Ovary (tissue), 9 donors: ENCODE results near the gene C4orf54. TPM values are rescaled to one million over a fixed set of nuclear protein-coding genes. Genes with fewer than 3 reads are reported as not detected.

Source experiments
- DNase-seq, 5 donors: peaks; one replicate each; pipeline ENCODE4 v3.0.0-alpha.2; 2019 to 2020
- H3K27ac ChIP-seq, 2 donors: fragments of 200-600 bp; one replicate each; pipeline versions ENCODE4 v1.5.1 to v1.8.0; 2019 to 2022
- H3K27me3 ChIP-seq: fragments of 200-600 bp; one replicate; pipeline ENCODE4 v1.8.0; 2022
- H3K36me3 ChIP-seq: fragments of 200-600 bp; sonication (generic); one replicate; pipeline ENCODE4 v1.5.1; 2019
- H3K4me1 ChIP-seq: one replicate; pipeline ENCODE4 v1.8.1; 2013; ENCODE audit warnings: mild to moderate bottlenecking, moderate library complexity; ENCODE audit not compliant: insufficient read depth
- H3K4me3 ChIP-seq: fragments of 200-600 bp; sonication (generic); one replicate; pipeline ENCODE4 v1.5.1; 2017
- H3K9me3 ChIP-seq, 2 donors: fragments of 200-600 bp in 1 of 2; sonication (generic) in 1 of 2; one replicate each; pipeline versions ENCODE4 v1.5.1 to v1.8.1; 2013 to 2019; ENCODE audit warnings: mild to moderate bottlenecking in 1 of 2, moderate library complexity in 1 of 2
- EP300 ChIP-seq: sonication (generic); formaldehyde crosslinking; IDR thresholded peaks from one replicate; pipeline ENCODE4 v1.6.1; 2017; ENCODE audit warnings: antibody characterized with exemption
- POLR2A ChIP-seq: fragments of 450-650 bp; IDR thresholded peaks from one replicate; pipeline ENCODE4 v1.6.1; 2017; ENCODE audit warnings: antibody characterized with exemption, mild to moderate bottlenecking, moderate library complexity
- WGBS, 3 donors: extraction: QIAGEN DNeasy Blood & Tissue Kit in 1 of 3; methylation state at CpG; one replicate each; pipeline versions ENCODE4 v1.1.5 to v1.1.7; 2013 to 2017; 5-methylcytosine and 5-hydroxymethylcytosine counted together
- intact Hi-C, 4 donors: fragments of 100-400 bp; cut with DNase I; formaldehyde crosslinking; loops; one replicate each; pipeline versions ENCODE4 v1.11.0 to v1.15.1; 2022 to 2023
- polyA plus RNA-seq, 2 donors: library from polyadenylated mRNA; stranded (reverse); fragments of 200-250 nt in 1 of 2; fragments of 350-450 nt in 1 of 2; fragmentation: Illumina TruSeq in 1 of 2; extraction: RNeasy Lipid Tissue Mini Kit (QIAGEN cat#74804) in 1 of 2; gene quantifications; one replicate each; pipeline ENCODE4 v1.2.3, GENCODE V29; 2013 to 2014
- total RNA-seq, 7 donors: library from RNA; depleted of rRNA in 2 of 7; stranded (reverse); fragments of >200 nt in 2 of 7; fragmentation: NEBNext Ultra II Directional in 3 of 7; extraction: Animal tissue kit (Norgen Biotek cat#: 25700) in 3 of 7; gene quantifications; one replicate each; pipeline versions ENCODE4 v1.1.0 to v1.2.4, GENCODE V29; 2016 to 2023
- TF ChIP-seq, protein P1 (sequence below), 3 donors: fragments of 450-650 bp in 2 of 3; fragments of 200-600 bp in 1 of 3; IDR thresholded peaks; one replicate each; pipeline versions ENCODE4 v1.5.1 to v1.8.0; 2016 to 2022; ENCODE audit warnings: antibody characterized with exemption in 3 of 3, mild to moderate bottlenecking in 1 of 3
- donor health status: DM: no; HTN: no; CAD: no; lungs with moderate emphysema.
- donor health status: DM: no; HTN: no; CAD: no.
- donor health status: Bipolar disorder and iron deficiency.
- donor health status: DM: yes; HTN: yes; CAD: no.
- donor health status: DM: no; HTN: no; CAD: no.
- donor health status: DM: yes; HTN: yes; CAD: no.

C4orf54 gene
- total and polyA plus RNA-seq, 9 donors: 0.05 to 0.15 (median 0.11) TPM; not detected in 2

DNA sequence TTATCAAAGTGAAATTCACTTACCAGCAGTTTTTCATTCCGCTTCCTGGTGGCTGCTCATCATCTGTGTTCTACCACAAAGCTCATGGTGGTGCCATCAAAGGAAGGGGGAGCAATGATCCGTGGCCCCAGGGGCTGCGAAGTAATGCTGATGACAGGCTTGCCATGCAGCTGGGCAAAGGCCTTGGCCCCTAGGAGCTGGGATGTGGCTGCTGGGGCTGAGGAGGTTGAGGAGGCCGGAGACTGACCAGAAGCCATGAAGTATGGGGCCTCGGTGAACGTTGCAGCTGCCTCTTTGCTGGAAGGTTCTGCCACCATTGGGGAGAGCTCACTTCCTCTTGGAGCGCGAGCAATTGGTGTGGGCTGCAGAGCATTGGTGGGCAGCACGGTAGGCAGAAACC is 8.4 kb downstream of the C4orf54 start:
- TF ChIP-seq EP300 (no peak), POLR2A (no peak)
- TF ChIP-seq, protein P1, sequence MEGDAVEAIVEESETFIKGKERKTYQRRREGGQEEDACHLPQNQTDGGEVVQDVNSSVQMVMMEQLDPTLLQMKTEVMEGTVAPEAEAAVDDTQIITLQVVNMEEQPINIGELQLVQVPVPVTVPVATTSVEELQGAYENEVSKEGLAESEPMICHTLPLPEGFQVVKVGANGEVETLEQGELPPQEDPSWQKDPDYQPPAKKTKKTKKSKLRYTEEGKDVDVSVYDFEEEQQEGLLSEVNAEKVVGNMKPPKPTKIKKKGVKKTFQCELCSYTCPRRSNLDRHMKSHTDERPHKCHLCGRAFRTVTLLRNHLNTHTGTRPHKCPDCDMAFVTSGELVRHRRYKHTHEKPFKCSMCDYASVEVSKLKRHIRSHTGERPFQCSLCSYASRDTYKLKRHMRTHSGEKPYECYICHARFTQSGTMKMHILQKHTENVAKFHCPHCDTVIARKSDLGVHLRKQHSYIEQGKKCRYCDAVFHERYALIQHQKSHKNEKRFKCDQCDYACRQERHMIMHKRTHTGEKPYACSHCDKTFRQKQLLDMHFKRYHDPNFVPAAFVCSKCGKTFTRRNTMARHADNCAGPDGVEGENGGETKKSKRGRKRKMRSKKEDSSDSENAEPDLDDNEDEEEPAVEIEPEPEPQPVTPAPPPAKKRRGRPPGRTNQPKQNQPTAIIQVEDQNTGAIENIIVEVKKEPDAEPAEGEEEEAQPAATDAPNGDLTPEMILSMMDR (IDR thresholded peaks at IDR 0.05): no peak
- Histone ChIP-seq H3K9me3 (no peaks in the 10 kb centered on the region), H3K27ac (peak overlapping the region in 1 of 2 donors; percentile 78), H3K36me3 (no peaks in the 10 kb centered on the region), H3K4me1 (peaks cover 15% of the 10 kb centered on the region), H3K4me3 (no peak overlapping the region), H3K27me3 (no peaks in the 10 kb centered on the region)
- intact Hi-C loops: loop anchor here in 1 of 4 donors (10.0 kb wide), 1 partner anchor 84 kb away; the partner anchor contains the start of gene TRMT10A
- 89 to 91% (median 90%) methylated on average over 9 of the region's 9 CpGs for WGBS, 3 donors
- no peak for DNase-seq

DNA sequence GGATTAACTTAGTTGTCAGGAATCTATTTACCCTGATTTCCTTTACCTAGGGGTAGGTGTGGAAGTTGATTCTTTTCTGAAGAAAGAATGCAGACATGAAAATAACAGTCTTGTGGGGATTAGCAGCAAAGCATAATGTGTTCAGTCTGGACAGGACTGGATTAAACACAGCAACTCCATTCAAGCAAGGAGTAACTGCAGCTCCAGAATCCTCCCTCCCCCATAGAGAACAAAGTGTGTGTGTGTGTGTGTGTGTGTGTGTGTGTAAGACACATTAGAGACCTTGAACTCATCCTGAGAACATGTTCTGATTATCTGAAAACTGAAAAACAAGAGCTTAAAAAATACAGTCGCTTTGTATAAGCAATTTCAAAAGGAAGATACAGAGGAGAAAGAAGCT is 9.3 kb downstream of the C4orf54 start:
- peaks cover 15% of the 10 kb centered on the region for H3K4me1 ChIP-seq
- peak overlapping the region in 1 of 2 donors; percentile 78 for H3K27ac ChIP-seq
- H3K36me3 ChIP-seq: no peaks in the 10 kb centered on the region
- H3K9me3 ChIP-seq: no peaks in the 10 kb centered on the region
- 4 to 19% (median 10%) methylated on average over 1 of the region's 1 CpG for WGBS, 3 donors
- TF ChIP-seq, protein P1 (IDR thresholded peaks at IDR 0.05): no peak
- TF ChIP-seq EP300 (no peak), POLR2A (no peak)
- DNase-seq: peak in 3 of 5 donors; percentile 38 to 73 (median 67)
- H3K27me3 ChIP-seq: no peaks in the 10 kb centered on the region
- H3K4me3 ChIP-seq: no peak overlapping the region
- intact Hi-C loops: loop anchor here in 1 of 4 donors (10.0 kb wide), 1 partner anchor 84 kb away; the partner anchor contains the start of gene TRMT10A

DNA sequence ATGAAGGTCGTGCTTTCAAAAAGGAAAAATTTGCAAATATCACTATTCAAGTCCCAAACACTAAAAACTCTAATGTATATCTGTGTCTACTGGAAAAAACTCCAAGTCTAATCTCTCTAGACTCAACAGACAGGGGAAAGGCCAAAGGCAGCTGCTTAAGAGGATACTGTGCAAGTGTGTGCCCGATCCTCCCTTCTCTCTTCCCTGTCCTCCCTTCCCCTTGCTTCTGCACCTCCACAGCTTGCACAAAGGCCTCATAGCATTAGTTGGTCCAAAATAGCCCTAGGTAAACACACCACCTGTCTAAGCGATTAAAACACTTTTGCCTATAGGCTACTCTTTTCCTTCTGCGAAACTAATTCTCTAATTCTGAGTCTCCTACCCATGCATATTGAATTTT is 10.6 kb downstream of the C4orf54 start:
- intact Hi-C loops: loop anchor here in 1 of 4 donors (10.0 kb wide), 1 partner anchor 82 kb away; the partner anchor contains the start of gene TRMT10A
- Histone ChIP-seq H3K36me3 (no peaks in the 10 kb centered on the region), H3K9me3 (no peaks in the 10 kb centered on the region), H3K4me1 (peaks cover 21% of the 10 kb centered on the region), H3K4me3 (no peak overlapping the region), H3K27me3 (no peaks in the 10 kb centered on the region), H3K27ac (peak overlapping the region in 1 of 2 donors; percentile 65)
- DNase-seq: no peak
- TF ChIP-seq EP300 (no peak), POLR2A (no peak)
- TF ChIP-seq, protein P1 (IDR thresholded peaks at IDR 0.05): no peak
- WGBS, 3 donors: 26 to 42% (median 26%) methylated on average over 4 of the region's 4 CpGs

DNA sequence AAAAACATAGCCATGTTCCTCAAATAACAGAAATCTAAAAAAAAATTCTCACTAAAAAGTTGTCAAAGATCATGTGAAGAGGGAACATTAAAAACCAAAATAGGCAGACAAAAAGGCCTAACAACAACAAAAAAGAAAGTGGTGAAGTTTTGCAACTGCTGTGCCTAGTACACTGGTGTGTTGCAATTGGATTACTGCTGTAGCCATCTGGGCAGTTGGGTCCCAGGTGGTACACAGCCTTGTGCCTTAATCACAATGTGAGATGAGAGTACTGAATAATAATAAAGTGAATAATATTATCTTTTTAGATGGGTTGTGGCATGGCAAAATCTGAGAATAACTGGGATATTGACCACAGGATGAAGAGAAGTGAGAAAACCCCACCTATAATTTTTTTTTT is 12.0 kb downstream of the C4orf54 start:
- Histone ChIP-seq H3K4me3 (no peak overlapping the region), H3K4me1 (peaks cover 21% of the 10 kb centered on the region), H3K27ac (peak overlapping the region in 1 of 2 donors; percentile 65), H3K36me3 (no peaks in the 10 kb centered on the region), H3K9me3 (no peaks in the 10 kb centered on the region), H3K27me3 (no peaks in the 10 kb centered on the region)
- intact Hi-C loops: loop anchor here in 1 of 4 donors (10.0 kb wide), 1 partner anchor 81 kb away; the partner anchor contains the start of gene TRMT10A
- peak in 1 of 5 donors; percentile 47 for DNase-seq
- TF ChIP-seq POLR2A (no peak), EP300 (no peak)
- TF ChIP-seq, protein P1 (IDR thresholded peaks at IDR 0.05): no peak
